GM10248 (cell line): ENCODE measurements around the gene SLC35F4.

Experiments
- CTCF ChIA-PET: fragments of 300-600 bp; sonication (Branson Sonifier 250); formaldehyde crosslinking; extraction: SDS; loops from one replicate; lab custom pipeline; 2021; ENCODE audit warnings: antibody characterized with exemption; lab: Yijun Ruan, JAX
- POLR2A ChIA-PET: fragments of 350-650 bp; sonication (Branson Sonifier 250); formaldehyde crosslinking; extraction: SDS; loops from one replicate; lab custom pipeline; 2020; ENCODE audit warnings: antibody characterized with exemption; lab: Yijun Ruan, JAX
- DNase-seq: peaks from one replicate; pipeline ENCODE4 v3.0.0; 2012; ENCODE audit errors: extremely low spot score
- CTCF ChIP-seq: IDR thresholded peaks from 2 replicates; pipeline ENCODE4 v1.5.1; 2012; ENCODE audit warnings: mild to moderate bottlenecking, low read depth; ENCODE audit errors: extremely low read depth, missing control alignments, control extremely low read depth

The SLC35F4 gene

GRCh38 chr14:57699947-57700346 lies 165.9 kb downstream of the SLC35F4 start:
- TF ChIP-seq CTCF: no peak
- CTCF ChIA-PET: interaction anchor here (2.2 kb wide), 1 partner anchor 8 kb away, joined by 12 read pairs; no protein-coding TSS in a partner anchor
- DNase-seq: no peak
- POLR2A ChIA-PET: no interaction called here

- peak; percentile 8 for DNase-seq
- POLR2A ChIA-PET: no interaction called here
- CTCF ChIA-PET: interaction anchor here (1.0 to 2.6 kb wide), 7 partner anchors 8 to 380 kb away, joined by 3 to 15 read pairs (median 6); no protein-coding TSS in a partner anchor
- peak; percentile 32 for TF ChIP-seq CTCF
These were observed 173.2 kb downstream of the SLC35F4 start for GRCh38 chr14:57692671-57693070.

GRCh38 chr14:57687416-57687815 lies 178.5 kb downstream of the SLC35F4 start:
- no peak for DNase-seq
- ChIA-PET CTCF (interaction anchor here (1.3 kb wide), 1 partner anchor 13 kb away, joined by 4 read pairs; no protein-coding TSS in a partner anchor), POLR2A (no interaction called here)
- TF ChIP-seq CTCF: no peak

GRCh38 chr14:57686304-57686703 lies 179.6 kb downstream of the SLC35F4 start:
- POLR2A ChIA-PET: no interaction called here
- DNase-seq: no peak
- CTCF ChIA-PET: no interaction called here
- TF ChIP-seq CTCF: no peak

- DNase-seq: no peak
- no peak for TF ChIP-seq CTCF
- ChIA-PET POLR2A (no interaction called here), CTCF (no interaction called here)
These were observed 194.9 kb downstream of the SLC35F4 start for GRCh38 chr14:57671021-57671420.

- no peak for DNase-seq
- TF ChIP-seq CTCF: no peak
- ChIA-PET POLR2A (no interaction called here), CTCF (interaction anchor here (1.0 to 1.8 kb wide), 2 partner anchors 8 to 13 kb away, joined by 3 to 5 read pairs; no protein-coding TSS in a partner anchor)
These were observed 205.7 kb downstream of the SLC35F4 start for GRCh38 chr14:57660208-57660607.

GRCh38 chr14:57659052-57659451 lies 206.8 kb downstream of the SLC35F4 start:
- TF ChIP-seq CTCF: no peak
- CTCF ChIA-PET: interaction anchor here (2.1 kb wide), 1 partner anchor 10 kb away, joined by 6 read pairs; no protein-coding TSS in a partner anchor
- DNase-seq: no peak
- POLR2A ChIA-PET: no interaction called here
